ENCODE data around the gene TSC22D1. TPM values are rescaled to one million over a fixed set of nuclear protein-coding genes. Genes with fewer than 3 reads are reported as not detected.

The TSC22D1 gene
- total RNA-seq, 4 donors from 2014 or later: 70.1 to 194 (median 152) TPM

DNA sequence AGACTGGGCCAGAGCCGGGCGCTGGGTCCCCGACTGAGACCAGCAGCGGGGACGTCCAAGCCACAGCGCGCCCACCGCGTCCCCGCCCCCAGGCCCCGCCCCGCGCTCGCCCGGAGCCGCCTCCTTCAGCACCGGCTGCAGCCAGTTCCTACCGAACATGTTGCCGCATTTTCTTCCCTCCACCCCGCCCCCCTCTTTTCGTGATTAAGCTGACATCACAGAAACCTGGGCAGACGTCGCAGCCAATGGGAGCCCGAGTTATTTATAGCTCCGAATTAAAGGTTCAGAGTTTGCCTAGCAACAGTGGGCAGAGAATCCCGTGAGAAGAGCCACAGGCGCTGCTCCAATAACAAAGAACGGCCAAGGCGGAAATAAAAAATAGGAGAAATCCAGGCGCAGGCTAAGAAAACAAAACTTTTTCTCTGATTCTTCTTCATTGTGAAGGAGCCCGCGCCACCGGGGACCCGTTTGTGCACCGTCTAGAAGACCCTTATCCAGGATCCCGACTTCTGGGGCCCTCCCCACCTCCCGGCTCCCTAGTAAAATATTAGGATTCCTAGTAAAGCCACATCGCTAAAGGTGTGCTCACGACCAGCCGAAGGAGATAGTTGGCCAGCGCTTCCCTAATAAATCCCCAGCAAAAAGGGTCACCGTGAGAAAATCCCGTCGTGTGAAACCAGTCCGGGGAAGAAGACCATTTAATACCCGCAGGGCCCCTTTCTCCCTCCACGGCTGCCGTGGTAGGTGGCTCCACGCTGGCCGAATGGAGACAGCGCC is 140.8 kb downstream of the TSC22D1 start:
- no peaks in the 10 kb centered on the region for H3K9me3 ChIP-seq
- peak; percentile 92 to 98 (median 93) for DNase-seq
- TF ChIP-seq, protein P1, sequence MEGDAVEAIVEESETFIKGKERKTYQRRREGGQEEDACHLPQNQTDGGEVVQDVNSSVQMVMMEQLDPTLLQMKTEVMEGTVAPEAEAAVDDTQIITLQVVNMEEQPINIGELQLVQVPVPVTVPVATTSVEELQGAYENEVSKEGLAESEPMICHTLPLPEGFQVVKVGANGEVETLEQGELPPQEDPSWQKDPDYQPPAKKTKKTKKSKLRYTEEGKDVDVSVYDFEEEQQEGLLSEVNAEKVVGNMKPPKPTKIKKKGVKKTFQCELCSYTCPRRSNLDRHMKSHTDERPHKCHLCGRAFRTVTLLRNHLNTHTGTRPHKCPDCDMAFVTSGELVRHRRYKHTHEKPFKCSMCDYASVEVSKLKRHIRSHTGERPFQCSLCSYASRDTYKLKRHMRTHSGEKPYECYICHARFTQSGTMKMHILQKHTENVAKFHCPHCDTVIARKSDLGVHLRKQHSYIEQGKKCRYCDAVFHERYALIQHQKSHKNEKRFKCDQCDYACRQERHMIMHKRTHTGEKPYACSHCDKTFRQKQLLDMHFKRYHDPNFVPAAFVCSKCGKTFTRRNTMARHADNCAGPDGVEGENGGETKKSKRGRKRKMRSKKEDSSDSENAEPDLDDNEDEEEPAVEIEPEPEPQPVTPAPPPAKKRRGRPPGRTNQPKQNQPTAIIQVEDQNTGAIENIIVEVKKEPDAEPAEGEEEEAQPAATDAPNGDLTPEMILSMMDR (IDR thresholded peaks at IDR 0.05): no peak
- peak; percentile 67 to 94 for TF ChIP-seq POLR2A (IDR thresholded peaks at IDR 0.05)
- H3K27me3 ChIP-seq: no peaks in the 10 kb centered on the region
- H3K36me3 ChIP-seq: peaks cover 0 to 22% (median 0%) of the 10 kb centered on the region in 3 donors
- H3K4me3 ChIP-seq: peak overlapping the region; percentile 47 to 82 (median 59)
- H3K4me1 ChIP-seq: peaks cover 0 to 24% (median 3%) of the 10 kb centered on the region in 4 donors
- H3K27ac ChIP-seq: peak overlapping the region; percentile 73 to 96 (median 86)

DNA sequence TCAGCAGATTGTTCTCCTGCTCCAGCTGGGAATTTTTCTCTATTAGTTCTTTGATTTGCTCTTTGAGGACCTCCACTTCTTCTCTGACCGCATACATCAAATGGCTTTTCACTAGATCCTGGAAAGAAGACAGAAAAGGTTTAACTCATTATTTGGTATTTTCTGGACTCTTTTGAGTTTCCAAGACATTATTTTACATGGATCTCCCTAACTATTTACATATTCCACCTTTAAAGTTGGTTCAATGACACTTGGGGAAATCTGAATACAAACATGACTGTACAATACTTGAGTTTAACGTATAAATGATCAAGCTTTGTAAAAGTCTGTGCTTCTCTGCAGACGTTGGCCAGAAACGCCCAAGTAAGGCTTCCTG is 141.4 kb downstream of the TSC22D1 start:
- DNase-seq: no peak
- Histone ChIP-seq H3K36me3 (peaks cover 0 to 22% (median 0%) of the 10 kb centered on the region in 3 donors), H3K27me3 (no peaks in the 10 kb centered on the region), H3K4me3 (peak overlapping the region; percentile 47 to 82 (median 59)), H3K9me3 (no peaks in the 10 kb centered on the region), H3K4me1 (peaks cover 0 to 18% (median 3%) of the 10 kb centered on the region in 4 donors), H3K27ac (peak overlapping the region; percentile 73 to 96 (median 86))
- TF ChIP-seq, protein P1 (IDR thresholded peaks at IDR 0.05): no peak
- TF ChIP-seq POLR2A (IDR thresholded peaks at IDR 0.05): no peak

DNA sequence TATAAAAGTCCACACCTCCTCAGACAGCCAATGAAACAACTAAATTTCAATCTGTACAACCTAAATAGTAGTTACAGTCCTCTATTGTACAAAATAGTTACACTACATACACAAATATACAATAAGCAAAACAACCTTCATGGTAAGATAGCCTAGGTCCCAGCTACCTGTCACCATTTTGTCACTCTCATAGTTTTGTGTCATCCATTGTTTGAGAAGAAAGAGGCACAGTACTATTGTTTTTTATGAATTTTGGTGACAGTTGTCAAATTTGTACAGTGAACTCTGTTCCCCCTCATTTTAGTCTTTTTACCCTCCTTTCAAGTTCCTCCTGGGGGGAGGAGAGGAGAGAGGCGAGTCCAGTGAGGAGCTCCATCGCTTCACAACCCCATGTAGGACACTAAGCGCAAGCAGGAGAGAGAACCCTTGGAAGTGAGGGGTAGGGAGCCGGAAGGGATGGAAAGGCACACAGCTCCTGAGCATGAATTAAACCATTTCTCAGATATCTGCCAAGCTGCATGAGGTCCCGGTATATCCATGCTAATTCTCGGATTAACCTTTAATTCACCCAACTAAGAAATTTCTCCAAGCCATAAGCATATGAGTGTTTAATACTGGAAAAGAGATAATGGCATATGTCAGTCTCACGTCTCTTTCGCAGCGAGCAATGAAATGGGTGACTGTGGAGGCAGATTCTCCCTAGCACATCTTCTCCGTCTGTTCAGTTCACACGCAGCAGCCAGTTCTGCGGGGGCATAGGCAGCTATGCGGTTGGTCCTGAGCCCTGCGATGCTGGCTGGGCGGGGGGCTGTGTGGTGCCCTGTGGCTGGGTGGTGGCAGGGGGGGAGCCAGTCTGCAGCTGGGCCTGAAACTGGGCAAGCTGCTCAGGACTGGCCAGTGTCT is 142.0 kb downstream of the TSC22D1 start:
- TF ChIP-seq, protein P1 (IDR thresholded peaks at IDR 0.05): no peak
- no peak for TF ChIP-seq POLR2A (IDR thresholded peaks at IDR 0.05)
- Histone ChIP-seq H3K9me3 (no peaks in the 10 kb centered on the region), H3K4me3 (peak overlapping the region; percentile 47 to 82 (median 59)), H3K27me3 (no peaks in the 10 kb centered on the region), H3K36me3 (peaks cover 0 to 22% (median 0%) of the 10 kb centered on the region in 3 donors), H3K4me1 (peaks cover 0 to 15% (median 3%) of the 10 kb centered on the region in 4 donors), H3K27ac (peak overlapping the region; percentile 73 to 96 (median 86))
- no peak for DNase-seq

DNA sequence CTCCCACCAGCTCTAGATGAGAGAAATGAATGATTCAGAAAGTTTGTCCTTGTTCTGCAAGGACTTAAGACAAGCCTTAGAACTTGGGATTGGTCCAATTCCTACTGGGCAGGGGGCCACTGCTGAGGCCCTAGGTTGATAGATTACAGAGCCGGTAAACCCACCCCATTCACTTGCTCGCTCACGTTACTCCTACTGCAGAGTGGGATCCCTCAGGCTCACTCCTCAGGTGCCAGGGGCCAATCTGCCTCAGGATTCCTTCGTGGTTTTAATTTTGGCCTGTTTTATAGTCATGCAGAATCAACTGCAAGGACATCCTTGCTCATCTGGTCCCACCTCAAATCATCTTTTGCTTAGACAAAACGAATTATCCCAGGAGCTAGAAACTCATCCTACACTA is 143.5 kb downstream of the TSC22D1 start:
- H3K27ac ChIP-seq: peak overlapping the region in 2 of 4 donors; percentile 20 to 28

DNA sequence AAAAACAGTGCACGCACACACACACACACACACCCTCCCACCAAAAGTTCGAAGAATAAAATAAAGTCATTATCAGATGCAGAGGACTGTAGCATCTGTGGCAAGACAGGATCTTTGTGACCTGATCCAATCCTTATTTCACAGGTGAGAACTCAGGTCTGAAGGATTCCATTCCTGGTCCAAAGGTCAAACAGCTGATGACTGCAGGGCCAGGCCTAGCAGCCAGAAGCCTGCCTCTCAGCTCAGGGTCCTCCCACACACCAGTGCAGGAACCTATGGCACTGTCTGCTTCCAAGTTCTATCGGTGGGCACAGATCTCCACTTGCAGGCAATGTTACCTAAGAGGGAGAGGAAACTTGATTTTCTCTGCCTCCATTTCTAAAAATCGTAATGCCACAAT is 145.0 kb downstream of the TSC22D1 start:
- peak overlapping the region in 1 of 4 donors; percentile 61 for H3K27ac ChIP-seq
- no peaks in the 10 kb centered on the region for H3K27me3 ChIP-seq
- no peaks in the 10 kb centered on the region for H3K9me3 ChIP-seq
- H3K4me1 ChIP-seq: peaks cover 0 to 8% (median 0%) of the 10 kb centered on the region in 4 donors
- TF ChIP-seq POLR2A (IDR thresholded peaks at IDR 0.05): peak in 1 of 2 donors; percentile 22
- TF ChIP-seq, protein P1 (IDR thresholded peaks at IDR 0.05): no peak
- H3K4me3 ChIP-seq: no peak overlapping the region
- peaks cover 0 to 22% (median 0%) of the 10 kb centered on the region in 3 donors for H3K36me3 ChIP-seq
- DNase-seq: peak in 2 of 3 donors; percentile 69 to 82

More for the DNA sequence above, 143.5 kb downstream of the TSC22D1 start:
- TF ChIP-seq, protein P1 (IDR thresholded peaks at IDR 0.05): no peak
- TF ChIP-seq POLR2A (IDR thresholded peaks at IDR 0.05): no peak
- no peak for DNase-seq
- Histone ChIP-seq H3K9me3 (no peaks in the 10 kb centered on the region), H3K4me3 (peak overlapping the region in 2 of 4 donors; percentile 71 to 82), H3K36me3 (peaks cover 0 to 22% (median 0%) of the 10 kb centered on the region in 3 donors), H3K27me3 (no peaks in the 10 kb centered on the region), H3K4me1 (peaks cover 0 to 12% (median 2%) of the 10 kb centered on the region in 4 donors)

All from Peyer's patch (tissue), 4 donors.